ENCODE results near the gene ZNF423.
"Not testable (repeated sequence)": the region's sequence is repeated elsewhere in the genome, so short reads cannot be mapped to it uniquely, and the experiment has no call there.

The ZNF423 gene

GRCh38 chr16:49855822-49856671 lies at the start of gene ZNF423:
TSS of gene ZNF423 (minus strand) at chr16:49856112. CDS start at chr16:49855774, 338 bp downstream.
- DNase-seq, result no peak

- DNase-seq, result no peak
These were observed 48.6 kb upstream of the ZNF423 start for GRCh38 chr16:49904348-49905062.

- no peak for DNase-seq
These were observed 47.0 kb upstream of the ZNF423 start for GRCh38 chr16:49902908-49903307.

GRCh38 chr16:49901711-49902110 lies 45.8 kb upstream of the ZNF423 start:
- no peak for DNase-seq

- no peak for DNase-seq
These were observed 45.0 kb upstream of the ZNF423 start for GRCh38 chr16:49900875-49901274.

GRCh38 chr16:49899991-49900695 lies 44.2 kb upstream of the ZNF423 start:
- no peak for DNase-seq

GRCh38 chr16:49896447-49896964 lies 40.6 kb upstream of the ZNF423 start:
- DNase-seq, result no peak

- DNase-seq, result no peak
These were observed 35.0 kb upstream of the ZNF423 start for GRCh38 chr16:49890876-49891275.

GRCh38 chr16:49889725-49890397 lies 33.9 kb upstream of the ZNF423 start:
- DNase-seq, result no peak

- DNase-seq, result no peak
These were observed 30.7 kb upstream of the ZNF423 start for GRCh38 chr16:49886554-49887094.

- no peak for DNase-seq
These were observed 28.4 kb upstream of the ZNF423 start for GRCh38 chr16:49884033-49885015.

GRCh38 chr16:49883076-49884014 lies 27.4 kb upstream of the ZNF423 start:
- no peak for DNase-seq

- DNase-seq, result no peak
These were observed 26.0 kb upstream of the ZNF423 start for GRCh38 chr16:49881890-49882289.

GRCh38 chr16:49878540-49878939 lies 22.6 kb upstream of the ZNF423 start:
- DNase-seq, result not testable (repeated sequence)

GRCh38 chr16:49876716-49877129 lies 20.8 kb upstream of the ZNF423 start:
- no peak for DNase-seq

- DNase-seq, result no peak
These were observed 20.1 kb upstream of the ZNF423 start for GRCh38 chr16:49875806-49876715.

- no peak for DNase-seq
These were observed 18.8 kb upstream of the ZNF423 start for GRCh38 chr16:49874613-49875237.

GRCh38 chr16:49871824-49872223 lies 15.9 kb upstream of the ZNF423 start:
- not testable (repeated sequence) for DNase-seq
